Ureter (tissue), 1 donor: ENCODE data around the gene CUL9. TPM values are rescaled to one million over a fixed set of nuclear protein-coding genes. Genes with fewer than 3 reads are reported as not detected.

Source experiments
- DNase-seq: peaks from one replicate; pipeline ENCODE4 v3.0.0-alpha.2; 2020; ENCODE audit warnings: low spot score
- total RNA-seq: library from RNA; stranded (reverse); gene quantifications from one replicate; pipeline ENCODE4 v1.2.4, GENCODE V29; 2023
- donor health status: DM: yes; HTN: yes; CAD: no.

Gene CUL9
- total RNA-seq, 1 donor from 2014 or later = 71.7 TPM

DNA sequence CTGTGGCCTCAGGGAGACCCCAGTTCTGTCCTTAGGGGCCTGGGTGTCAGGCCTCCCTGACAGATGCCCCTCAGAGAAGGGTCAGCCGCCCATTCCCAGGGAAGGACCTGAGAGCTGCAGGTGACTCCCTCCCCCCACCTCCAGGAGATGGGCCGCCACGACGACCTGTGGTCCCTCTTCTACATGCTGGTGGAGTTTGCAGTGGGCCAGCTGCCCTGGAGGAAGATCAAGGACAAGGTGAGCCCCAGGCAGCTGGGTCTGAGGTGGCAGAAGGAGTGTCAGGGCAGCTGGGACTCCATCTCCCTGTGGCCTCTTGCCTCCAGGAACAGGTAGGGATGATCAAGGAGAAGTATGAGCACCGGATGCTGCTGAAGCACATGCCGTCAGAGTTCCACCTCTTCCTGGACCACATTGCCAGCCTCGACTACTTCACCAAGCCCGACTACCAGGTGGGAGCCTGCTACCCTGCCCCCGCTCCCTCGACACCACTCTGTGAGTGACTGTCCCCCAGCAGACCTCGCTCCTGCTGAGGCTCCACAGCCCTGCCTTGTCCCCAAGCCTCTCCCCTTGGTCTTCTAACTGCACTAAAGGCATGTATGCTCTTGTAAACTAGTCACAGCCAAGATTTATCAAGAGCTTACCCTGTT is 73.5 kb downstream of the CUL9 start:
- no peak for DNase-seq

DNA sequence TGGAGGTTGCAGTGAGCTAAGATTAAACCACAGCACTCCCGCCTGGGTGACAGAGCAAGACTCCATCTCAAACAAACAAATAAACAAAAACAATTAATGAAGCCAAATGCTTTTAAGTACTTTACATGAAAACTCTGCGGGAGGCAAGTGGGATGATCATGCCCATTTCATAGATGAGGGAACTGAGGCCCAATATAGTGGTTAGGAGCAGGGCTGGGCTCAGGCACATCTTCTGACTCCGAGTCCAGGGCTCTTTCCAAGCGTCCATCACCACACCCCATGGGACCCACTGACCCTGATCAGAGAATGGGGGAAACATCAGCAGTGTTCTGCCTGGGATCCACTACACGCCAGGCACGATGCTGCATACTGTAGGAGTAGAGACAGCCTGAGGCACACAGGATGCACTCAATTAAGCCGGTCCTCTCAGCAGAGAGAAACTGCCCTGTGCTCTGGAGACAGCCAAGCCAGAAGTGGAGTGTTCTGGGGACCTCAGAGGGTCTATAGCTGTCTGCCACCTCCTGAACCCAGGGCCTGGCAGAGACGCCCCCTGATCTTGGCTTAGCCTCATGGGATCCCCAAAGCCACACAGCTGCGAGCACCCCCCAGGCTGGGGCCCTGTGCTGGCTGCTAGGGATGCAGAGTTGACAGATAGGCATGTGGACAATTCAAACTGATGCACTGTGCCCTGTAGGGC is 74.8 kb downstream of the CUL9 start:
- no peak for DNase-seq

DNA sequence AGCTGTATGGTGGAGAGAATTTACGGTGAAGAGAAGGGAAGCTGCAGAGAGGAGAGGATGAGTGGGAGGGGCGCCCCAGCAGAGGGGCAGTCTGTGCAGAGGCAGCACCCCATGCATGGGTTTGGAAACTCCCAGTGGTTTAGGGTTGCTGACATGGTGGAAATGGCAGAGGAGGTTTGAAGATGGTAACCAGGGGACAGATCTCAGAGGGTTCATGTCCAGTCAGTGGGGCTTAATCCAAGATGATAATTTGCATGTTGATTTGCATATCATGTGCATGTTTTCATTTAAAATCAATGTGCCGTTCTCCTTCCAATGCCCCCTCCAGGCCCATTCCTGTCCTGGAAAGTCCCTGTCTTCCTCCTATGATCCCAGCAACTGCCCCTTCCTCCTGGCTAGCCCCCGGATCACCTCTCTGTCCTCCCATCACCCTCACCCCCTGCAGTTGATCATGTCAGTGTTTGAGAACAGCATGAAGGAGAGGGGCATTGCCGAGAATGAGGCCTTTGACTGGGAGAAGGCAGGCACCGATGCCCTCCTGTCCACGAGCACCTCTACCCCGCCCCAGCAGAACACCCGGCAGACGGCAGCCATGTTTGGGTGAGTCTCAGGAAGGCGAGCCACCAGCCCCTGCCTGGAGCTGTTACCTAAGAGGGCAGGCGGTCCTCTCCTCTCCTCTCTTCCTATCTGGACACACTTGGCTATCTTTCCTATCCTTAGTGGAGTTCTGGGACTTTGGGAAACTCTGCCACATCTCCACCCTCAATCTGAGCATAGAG is 75.6 kb downstream of the CUL9 start:
- no peak for DNase-seq

DNA sequence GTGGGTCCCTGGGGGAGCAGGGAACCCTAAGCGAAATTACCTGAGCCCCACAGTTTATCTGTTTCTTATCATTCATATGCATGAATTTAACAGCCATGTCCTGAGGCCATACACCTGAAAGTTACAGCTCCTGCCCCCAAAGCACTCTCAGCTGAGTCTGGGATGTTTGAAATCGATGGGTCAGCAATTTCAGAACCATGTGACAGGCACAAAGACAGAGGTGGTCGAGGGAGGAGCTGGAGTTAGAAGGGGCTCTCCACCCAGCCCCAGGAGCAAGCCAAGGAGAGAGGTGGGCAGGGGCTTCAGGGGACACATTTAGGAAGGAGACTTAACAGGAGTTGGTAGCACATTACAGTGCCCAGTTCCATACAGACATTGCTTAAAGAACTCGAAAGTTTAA is 76.2 kb downstream of the CUL9 start:
- DNase-seq = no peak

DNA sequence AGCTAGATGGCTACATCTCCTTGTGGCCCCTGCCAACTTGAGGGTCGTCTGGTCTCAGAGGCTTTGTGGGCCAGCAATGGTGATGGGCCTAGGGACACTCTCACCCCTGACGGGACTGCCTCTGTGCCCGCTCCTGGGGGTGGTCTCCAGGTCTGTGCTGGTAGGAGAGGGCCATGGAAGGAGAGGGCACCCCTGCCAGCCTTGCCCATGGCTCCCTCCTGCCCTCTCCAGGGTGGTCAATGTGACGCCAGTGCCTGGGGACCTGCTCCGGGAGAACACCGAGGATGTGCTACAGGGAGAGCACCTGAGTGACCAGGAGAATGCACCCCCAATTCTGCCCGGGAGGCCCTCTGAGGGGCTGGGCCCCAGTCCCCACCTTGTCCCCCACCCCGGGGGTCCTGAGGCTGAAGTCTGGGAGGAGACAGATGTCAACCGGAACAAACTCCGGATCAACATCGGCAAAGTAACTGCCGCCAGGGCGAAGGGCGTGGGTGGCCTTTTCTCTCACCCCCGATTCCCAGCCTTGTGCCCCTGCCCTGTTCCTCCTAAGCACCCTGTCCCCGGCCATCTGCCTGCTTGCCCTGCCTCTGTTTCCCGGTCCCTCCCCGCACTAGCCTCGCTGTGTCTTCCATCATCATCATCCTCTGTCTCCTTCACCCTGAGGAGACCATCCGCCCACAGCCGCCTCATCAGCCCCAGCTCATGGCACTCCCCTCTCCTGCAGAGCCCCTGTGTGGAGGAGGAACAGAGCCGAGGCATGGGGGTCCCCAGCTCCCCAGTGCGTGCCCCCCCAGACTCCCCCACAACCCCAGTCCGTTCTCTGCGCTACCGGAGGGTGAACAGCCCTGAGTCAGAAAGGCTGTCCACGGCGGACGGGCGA is 77.1 kb downstream of the CUL9 start:
- DNase-seq = no peak

DNA sequence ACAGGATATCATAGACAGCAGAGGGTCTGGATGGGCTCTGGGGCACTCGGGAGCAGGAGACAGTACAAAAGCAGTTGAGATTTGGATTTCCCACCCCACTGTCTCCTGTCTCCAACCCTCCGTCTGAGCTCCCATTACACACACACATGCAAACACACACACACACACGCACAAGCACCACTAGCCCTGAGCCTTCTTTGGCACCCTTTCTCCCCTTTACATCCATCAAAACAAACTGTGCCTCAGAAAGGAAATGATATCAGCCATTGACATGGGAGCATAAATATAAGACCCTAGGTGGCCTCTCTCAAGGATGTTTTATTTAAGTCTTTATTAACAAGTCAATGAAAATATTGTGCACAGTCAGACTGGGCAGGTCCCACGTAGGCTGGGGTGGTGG is 78.8 kb downstream of the CUL9 start:
- no peak for DNase-seq

DNA sequence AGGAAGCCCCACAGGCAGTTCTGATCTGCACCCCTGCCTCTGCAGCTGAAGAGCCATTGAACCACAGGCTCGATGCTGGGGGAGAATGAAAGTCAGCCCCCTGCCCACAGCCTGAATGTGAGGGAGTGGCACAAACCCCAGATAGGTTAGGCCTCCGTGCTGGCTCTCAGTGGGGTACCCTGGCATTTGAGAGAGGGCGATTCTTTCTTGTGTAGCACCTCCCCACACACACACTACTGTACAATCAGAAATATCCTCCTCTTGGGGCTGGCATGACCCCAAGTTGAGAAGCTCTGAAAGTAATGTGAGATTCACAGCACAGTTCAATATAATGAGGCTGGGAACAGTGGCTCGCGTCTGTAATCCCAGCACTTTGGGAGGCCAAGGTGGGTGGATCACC is 79.2 kb downstream of the CUL9 start:
- DNase-seq = no peak

DNA sequence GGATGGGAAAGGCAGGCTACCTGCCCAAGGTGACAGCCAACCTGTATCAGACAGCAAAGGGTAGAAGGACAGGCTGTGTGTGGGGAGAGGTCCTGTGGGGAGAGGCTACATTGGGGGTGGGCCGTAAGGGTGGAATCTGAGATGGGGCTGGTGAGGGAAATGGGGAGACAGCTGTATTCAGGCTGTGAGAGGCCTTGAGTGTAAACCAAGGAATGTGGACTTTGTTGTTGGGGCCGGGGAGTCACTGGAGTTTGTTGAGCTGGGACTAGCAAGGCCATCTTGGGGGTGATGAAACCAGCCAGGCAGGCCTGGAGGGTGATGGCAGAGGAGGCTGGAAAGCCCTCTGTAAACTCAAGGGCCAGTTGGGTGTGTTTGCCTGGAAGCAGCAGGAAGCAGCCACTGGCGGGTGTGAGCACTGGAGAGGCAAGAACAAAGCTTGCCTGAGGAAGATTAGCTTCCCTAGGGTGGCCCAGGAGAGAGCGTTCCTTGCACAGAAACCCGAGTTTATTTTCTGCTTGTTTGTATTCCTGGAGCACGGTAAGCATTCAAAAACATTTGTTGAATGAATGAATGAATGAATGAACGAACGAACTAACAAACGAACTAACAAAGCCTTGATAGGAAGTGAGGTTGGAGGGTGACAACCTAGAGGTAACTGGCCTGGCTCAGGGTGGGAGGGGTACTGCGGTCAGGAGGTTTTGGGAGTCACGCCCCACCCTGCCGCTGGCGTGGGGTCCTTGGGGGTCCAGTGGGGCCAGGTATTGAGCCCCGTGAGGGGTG is 80.2 kb downstream of the CUL9 start:
- DNase-seq = no peak

DNA sequence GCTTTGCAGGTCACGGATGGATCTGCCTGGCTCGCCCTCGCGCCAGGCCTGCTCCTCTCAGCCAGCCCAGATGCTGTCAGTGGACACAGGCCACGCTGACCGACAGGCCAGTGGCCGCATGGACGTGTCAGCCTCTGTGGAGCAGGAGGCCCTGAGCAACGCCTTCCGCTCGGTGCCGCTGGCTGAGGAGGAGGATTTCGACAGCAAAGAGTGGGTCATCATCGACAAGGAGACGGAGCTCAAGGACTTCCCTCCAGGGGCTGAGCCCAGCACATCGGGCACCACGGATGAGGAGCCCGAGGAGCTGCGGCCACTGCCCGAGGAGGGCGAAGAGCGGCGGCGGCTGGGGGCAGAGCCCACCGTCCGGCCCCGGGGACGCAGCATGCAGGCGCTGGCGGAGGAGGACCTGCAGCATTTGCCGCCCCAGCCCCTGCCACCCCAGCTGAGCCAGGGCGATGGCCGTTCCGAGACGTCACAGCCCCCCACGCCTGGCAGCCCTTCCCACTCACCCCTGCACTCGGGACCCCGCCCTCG is 80.9 kb downstream of the CUL9 start:
- no peak for DNase-seq

DNA sequence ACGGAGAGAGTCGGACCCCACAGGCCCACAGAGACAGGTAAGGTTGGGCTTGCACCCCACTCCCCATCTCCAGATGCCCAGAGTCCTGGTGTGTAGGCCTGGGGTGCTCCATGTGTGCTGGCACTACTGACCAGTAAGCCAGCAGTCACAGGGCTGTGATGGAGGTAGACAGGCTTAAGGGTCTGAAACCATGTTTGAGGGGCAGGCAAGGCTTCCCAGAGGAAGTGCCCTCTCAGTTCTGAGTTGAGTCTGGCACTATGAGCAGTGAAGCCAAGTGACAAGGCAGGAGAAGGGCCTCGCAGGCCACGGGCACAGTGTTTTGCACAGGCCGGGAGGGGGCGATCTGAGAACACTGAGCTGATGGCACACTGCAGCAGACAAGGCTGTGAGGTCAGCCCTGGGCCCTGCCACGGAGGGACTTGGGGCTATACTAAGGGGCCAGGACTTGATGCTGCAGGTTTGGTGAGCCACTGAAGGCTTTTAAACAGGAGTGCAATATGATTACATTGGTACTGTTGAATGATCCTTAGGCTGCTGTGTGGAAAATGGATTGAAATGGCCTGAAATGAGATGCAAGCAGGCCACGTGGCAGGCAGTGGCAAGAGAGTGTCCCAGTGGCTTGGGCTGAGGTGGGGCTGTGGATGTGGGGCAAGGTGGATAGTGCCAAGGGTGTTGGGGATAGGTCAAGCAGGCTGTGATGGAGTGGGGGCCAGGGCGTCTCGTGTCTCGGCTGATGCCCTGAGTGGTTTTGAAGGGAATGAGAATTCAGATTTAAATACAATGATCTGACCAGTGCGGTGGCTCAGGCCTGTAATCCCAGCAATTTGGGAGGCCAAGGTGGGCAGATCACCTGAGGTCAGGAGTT is 81.5 kb downstream of the CUL9 start:
- peak; percentile 83 for DNase-seq

DNA sequence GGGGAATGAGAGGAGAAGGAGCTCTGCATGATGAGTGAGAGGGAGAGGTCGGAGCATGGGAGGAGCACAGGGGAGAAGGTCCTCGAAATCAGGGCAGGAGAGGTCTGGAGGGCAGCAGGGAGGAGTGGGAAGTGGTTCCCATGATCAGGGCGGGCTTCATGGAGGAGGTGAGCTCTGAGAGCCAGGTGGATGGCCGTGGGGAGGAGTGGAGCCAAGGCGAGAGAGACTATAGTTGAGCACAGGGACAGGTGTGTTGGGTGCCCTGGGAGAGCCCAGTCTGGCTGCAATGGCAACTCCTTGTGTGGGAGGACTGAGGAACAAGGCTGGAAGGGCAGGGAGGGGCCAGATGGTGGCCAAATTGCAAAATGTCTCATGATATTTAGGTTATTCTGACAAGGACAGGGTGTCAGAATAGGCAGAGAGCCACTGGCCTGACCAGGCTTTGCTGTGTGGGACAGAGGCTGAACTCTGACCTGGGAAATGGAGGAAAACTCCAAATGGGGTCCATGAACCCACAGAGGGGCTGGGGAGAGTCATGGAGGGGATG is 82.7 kb downstream of the CUL9 start:
- DNase-seq = no peak

DNA sequence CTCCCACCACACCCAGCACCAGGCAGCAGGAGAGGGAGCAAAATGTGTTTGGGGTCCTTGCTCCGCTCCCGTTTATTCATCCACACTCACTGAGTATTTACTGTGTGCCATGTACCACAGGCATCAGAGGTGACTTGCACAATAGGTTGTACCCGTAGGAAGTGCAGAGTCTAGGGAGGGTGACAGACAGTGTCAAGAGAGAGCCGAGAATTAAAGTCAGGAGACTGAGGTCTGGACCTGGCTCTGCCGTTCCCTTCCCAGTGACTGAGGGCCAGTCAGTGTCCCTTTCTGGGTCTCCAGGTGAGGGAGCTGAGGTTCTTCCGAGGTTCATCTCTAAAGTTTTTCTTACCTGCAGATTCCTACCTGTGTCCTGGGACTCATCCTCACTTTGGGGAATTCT is 83.6 kb downstream of the CUL9 start:
- DNase-seq = no peak

DNA sequence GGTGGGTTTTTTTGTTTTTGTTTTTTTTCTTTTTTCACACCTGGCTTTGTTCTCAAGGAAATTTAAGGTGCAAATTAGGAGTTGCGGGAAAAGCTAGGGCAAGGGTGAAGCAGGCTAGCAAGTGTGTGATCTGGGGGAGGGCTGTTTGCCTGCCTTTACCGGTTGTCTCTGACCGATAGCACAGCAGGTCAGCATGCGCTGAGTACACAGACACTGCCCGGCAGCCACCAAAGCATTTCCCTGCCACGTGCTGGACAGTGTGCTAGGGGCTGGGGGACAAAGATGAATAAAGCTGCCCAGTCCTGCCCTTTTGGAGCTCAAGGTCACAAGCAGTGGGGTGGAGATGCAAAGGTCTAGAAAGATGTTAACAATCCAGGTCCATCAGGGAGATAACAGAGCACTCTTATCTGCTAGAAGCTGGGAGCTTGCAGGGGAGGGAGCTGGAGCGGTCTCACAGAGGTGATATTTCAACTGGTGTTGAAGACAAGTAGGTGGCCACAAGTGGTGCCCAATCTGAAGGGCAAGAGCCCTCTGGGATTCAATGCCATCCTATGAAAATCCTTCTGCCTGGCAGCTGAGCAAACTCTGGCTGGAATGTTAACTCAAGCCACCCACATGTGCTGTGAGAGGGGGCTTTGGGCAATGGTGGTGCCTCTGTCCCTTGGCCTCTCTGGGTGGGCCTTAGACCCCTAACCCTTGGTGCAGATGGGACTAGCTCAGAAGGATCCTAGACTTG is 85.8 kb downstream of the CUL9 start:
- DNase-seq = no peak

DNA sequence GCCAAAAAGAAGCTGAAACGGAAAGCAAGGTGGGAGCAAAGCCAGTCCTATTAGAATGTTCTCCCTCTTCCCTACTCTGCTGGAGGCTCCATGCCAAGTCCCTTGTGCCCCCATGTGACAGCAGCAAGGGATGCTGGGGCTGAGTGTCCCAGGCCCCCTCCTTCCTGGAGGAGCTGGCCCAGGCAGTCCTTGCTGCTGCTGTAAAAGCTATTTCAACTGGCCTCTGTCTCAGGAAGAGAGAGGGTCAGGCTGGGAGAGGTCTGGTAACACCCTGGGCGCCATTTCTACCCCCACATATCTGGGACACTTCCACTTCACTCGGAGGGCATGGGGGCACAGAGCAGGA is 86.3 kb downstream of the CUL9 start:
- no peak for DNase-seq

DNA sequence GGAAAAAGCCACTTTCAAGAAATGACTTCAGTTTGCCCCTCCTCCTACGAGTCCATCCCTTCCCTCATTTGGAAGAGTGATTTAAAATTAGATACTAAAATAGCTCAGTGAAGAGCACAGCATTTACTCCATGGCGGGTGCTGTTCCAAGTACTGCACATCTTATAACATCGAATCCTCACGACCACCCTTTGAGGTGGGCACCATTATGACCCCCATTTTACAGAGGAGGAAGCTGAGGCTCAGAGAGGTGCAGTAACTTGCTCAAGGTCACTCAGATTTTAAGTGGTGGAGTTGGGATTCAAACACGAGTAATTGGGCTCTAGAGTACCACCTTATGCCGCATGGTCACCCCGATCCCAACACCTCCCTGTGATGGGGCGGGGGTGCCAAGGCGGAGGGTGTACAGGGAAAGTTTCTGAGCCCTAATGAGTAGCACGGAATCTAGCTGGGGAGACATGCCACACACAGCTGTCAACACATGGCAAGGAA is 86.8 kb downstream of the CUL9 start:
- no peak for DNase-seq

DNA sequence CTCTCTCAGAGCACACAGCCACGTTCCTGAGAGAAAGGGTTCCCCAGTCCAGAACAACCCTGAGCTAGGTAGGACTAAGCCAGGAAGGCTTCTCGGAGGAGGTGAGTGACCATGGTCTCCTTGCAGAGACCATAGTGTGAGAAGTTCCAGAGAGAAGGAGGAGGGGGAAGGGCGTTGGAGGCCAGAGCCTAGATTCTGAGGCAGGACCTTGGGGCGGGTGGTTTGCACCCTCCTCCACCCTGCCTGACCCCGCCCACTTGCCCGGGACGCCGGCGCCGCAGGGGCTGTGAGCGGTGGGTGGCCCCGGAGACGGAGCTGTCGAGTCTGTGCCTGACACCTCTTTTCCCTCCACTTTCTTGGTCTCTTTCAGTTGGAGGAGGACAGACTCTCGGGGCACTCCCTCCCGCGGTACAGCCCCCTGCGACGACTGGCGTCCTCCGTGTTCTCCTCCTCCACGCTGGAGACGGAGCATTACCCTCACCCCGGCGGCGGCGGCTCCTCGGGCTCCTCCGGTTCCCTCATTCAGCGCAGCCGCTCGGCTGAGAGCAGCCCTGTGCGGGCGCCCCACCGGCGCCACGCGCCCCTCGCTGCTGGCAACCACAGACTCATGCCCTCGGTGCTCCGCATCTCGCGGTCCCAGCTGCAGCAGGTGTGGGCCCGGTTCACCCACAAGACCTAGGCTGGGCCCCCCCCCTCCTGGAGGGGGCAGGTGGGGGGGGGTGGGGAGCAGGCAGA is 87.4 kb downstream of the CUL9 start:
- no peak for DNase-seq

DNA sequence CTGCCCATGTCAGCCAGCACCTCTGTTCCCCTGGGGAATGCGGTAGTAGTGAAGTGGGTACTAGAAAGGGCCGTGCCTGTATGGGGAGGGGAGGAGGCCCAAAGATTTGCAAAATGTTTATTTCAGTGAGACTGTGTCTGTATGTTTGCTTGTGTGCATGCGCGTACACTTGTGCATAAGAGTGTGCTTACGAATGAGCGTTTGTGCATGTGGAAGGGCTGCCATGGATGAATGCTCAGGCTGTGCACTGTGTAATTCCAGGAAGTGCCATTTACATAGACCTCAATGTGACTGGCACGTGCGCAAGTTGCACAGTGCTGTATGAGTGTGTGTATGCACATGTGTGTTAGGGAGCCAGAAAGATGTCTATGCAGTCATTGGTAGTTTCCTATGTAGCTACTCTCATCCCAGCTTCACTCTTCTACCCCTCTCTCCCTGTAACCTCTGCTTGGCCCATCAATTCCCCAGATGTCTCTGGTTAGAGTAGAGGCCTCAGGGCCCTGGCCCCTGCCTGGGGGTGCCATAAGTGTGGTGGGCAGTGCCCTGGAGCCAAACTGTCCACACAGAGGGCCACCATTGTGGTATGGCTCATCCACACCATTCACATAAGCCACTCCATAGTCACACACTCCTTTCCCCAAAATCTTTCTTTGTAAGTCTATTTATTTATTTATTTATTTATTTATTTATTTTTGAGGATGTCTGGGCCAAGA is 89.3 kb downstream of the CUL9 start:
- no peak for DNase-seq

DNA sequence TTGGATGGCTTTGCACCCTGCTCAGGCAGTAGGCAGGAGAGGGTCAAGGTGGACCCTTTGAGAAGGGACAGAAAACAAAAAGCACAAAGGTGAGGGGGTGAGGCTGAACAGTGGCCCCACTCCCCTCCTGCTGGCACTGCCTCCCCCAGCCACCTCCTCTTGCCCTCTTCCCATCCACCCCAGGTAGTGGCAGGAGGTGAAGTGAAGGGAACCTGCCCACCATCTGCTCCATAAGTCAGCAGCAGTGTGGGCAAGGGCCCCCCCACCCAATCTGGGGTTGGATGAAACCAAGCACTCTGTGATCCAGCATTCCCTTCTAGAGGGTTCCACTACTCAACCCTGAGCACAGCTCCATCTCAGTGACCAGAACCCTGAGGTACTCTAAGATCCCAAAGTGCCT is 89.9 kb downstream of the CUL9 start:
- no peak for DNase-seq
